SU-DHL-6 (cell line): ENCODE data around the gene SESN2.

Experiments used
- H2AFZ ChIP-seq: fragments of 200-600 bp; sonication (generic); 2 replicates; pipeline ENCODE4 v1.6.1; 2014; ENCODE audit warnings: low read depth, mild to moderate bottlenecking, moderate library complexity, mixed read lengths, antibody characterized with exemption, low read length; ENCODE audit not compliant: severe bottlenecking
- H3F3A ChIP-seq: fragments of 200-600 bp; shearing (Covaris generic); 2 replicates; pipeline ENCODE4 v1.6.0; 2016; ENCODE audit warnings: antibody characterized with exemption, mild to moderate bottlenecking; ENCODE audit not compliant: insufficient read depth
- H3K27ac ChIP-seq: fragments of 200-600 bp; sonication (generic); 2 replicates; pipeline ENCODE4 v1.5.1; 2016; ENCODE audit warnings: low read depth, mild to moderate bottlenecking, low read length, moderate library complexity, mixed read lengths
- H3K27me3 ChIP-seq: fragments of 200-600 bp; sonication (generic), shearing (Covaris generic); 2 replicates; pipeline ENCODE4 v1.6.0; 2014; ENCODE audit warnings: mild to moderate bottlenecking, low read length
- H3K36me3 ChIP-seq: fragments of 200-600 bp; sonication (generic); 2 replicates; pipeline ENCODE4 v1.6.1; 2014; ENCODE audit warnings: mild to moderate bottlenecking, low read length, mixed read lengths
- H3K4me2 ChIP-seq: fragments of 300-600, 200-600 bp; shearing (Covaris generic), sonication (generic); 2 replicates; pipeline ENCODE4 v1.6.0; 2014; ENCODE audit warnings: low read length, low read depth, mild to moderate bottlenecking; ENCODE audit not compliant: poor library complexity, severe bottlenecking
- H3K4me3 ChIP-seq: fragments of 200-600 bp; sonication (generic); 2 replicates; pipeline ENCODE4 v1.5.1; 2014; ENCODE audit warnings: antibody characterized with exemption, low read length, mild to moderate bottlenecking, mixed read lengths; ENCODE audit not compliant: insufficient read depth, poor library complexity, severe bottlenecking
- H3K79me2 ChIP-seq: fragments of 200-600 bp; sonication (generic); 2 replicates; pipeline ENCODE4 v1.6.1; 2014; ENCODE audit warnings: mild to moderate bottlenecking, low read length, moderate library complexity; ENCODE audit not compliant: insufficient read depth
- H3K9ac ChIP-seq: fragments of 200-600 bp; sonication (generic); 2 replicates; pipeline ENCODE4 v1.7.0; 2014; ENCODE audit warnings: mild to moderate bottlenecking, low read length
- H3K9me2 ChIP-seq: fragments of 200-600 bp; sonication (generic); replicated peaks from 2 replicates; pipeline ENCODE4 v1.6.1; 2014; ENCODE audit warnings: low read length; ENCODE audit not compliant: insufficient read depth
- H3K9me3 ChIP-seq: fragments of 200-600 bp; sonication (generic); 2 replicates; pipeline ENCODE4 v1.6.1; 2014; ENCODE audit warnings: low read length, mixed read lengths; ENCODE audit not compliant: insufficient read depth
- H4K20me1 ChIP-seq: fragments of 200-600 bp; sonication (generic); 2 replicates; pipeline ENCODE4 v1.6.1; 2014; ENCODE audit warnings: low read depth, mild to moderate bottlenecking, antibody characterized with exemption, low read length, moderate library complexity, mixed read lengths
- CTCF ChIP-seq: fragments of 200-600 bp; sonication (generic); IDR thresholded peaks from one replicate; pipeline ENCODE4 v1.5.1; 2017; ENCODE audit warnings: antibody characterized with exemption, mild to moderate bottlenecking, low read length, moderate library complexity; ENCODE audit not compliant: insufficient read depth, poor library complexity, severe bottlenecking
- EZH2phosphoT487 ChIP-seq: fragments of 200-600 bp; sonication (generic), shearing (Covaris generic); conservative IDR thresholded peaks from 2 replicates; pipeline ENCODE4 v1.6.1; 2018; ENCODE audit warnings: mild to moderate bottlenecking, antibody characterized with exemption, low read length, moderate library complexity, mixed read lengths

SESN2 gene

GRCh38 chr1:28233264-28233606 is 26.1 kb upstream of the SESN2 start:
- no peak for TF ChIP-seq CTCF
- TF ChIP-seq EZH2phosphoT487 = no peak
- peaks cover 29% of the 10 kb centered on the region for H3K36me3 ChIP-seq
- H3K4me3 ChIP-seq = peak overlapping the region; percentile 99
- no peaks in the 10 kb centered on the region for H4K20me1 ChIP-seq
- no peaks in the 10 kb centered on the region for H3K9me2 ChIP-seq
- H2AFZ ChIP-seq = peak overlapping the region; percentile 82
- H3K4me2 ChIP-seq = peak overlapping the region; percentile 95
- peaks cover 20% of the 10 kb centered on the region for H3F3A ChIP-seq
- peaks cover 69% of the 10 kb centered on the region for H3K79me2 ChIP-seq
- H3K27me3 ChIP-seq = no peaks in the 10 kb centered on the region
- no peaks in the 10 kb centered on the region for H3K9me3 ChIP-seq
- H3K27ac ChIP-seq = peak overlapping the region; percentile 89; the same call in 1 of the 2 replicates
- no peak overlapping the region for H3K9ac ChIP-seq

DNA sequence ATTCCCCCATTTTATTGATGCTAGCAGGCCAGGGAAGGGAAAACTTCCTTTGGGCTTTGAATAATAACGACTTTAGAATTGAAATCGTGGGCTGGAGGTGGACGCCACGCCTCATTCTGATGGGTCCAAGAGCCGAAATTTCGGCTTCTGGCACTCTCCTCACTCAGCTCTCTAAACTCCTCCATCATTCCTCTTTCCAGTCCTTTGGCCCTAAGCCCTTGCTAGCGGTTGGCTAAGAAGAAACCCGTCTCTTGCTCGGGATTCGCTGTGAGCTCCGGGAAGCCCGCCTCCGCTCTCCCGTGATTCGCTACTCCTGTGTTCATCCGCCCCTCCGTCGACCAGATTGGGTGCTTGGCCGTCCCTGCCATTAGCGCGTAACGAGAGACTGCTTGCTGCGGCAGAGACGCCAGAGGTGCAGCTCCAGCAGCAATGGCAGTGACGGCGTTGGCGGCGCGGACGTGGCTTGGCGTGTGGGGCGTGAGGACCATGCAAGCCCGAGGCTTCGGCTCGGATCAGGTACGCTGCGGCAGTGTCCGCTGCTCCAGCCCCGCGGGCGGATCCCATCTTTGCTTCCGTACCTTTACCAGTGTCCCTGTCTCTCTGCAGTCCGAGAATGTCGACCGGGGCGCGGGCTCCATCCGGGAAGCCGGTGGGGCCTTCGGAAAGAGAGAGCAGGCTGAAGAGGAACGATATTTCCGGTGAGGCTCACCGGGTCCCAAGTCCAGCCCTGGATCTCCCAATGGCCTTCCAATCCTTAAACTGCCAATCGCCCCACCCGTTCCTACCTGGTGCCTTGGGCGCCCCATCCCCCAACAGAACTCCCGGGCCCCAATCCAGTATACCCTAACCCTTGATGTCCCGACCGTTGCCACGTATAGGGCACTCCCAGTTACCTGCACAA is 23.3 kb upstream of the SESN2 start, which contains the start of gene ATP5IF1:
Gene ATP5IF1, plus strand, starts transcription at position 370 of the 901 bp plus-strand sequence. Its CDS starts 60 bp downstream, at position 430.
- H3K27ac ChIP-seq = peak within 1 kb of the TSS; percentile 89
- H3K9ac ChIP-seq = peak within 1 kb of the TSS; percentile 91
- no peaks in the 10 kb centered on the region for H4K20me1 ChIP-seq
- H3K9me2 ChIP-seq = no peaks in the 10 kb centered on the region
- H3K4me2 ChIP-seq = peak within 1 kb of the TSS; percentile 97
- H3K36me3 ChIP-seq = peaks cover 8% of the 10 kb centered on the region; the same call in 1 of the 2 replicates
- no peak for TF ChIP-seq CTCF
- no peak for TF ChIP-seq EZH2phosphoT487
- H3K4me3 ChIP-seq = peak within 1 kb of the TSS; percentile 78
- H2AFZ ChIP-seq = no peak within 1 kb of the TSS
- no peaks in the 10 kb centered on the region for H3K9me3 ChIP-seq
- H3K79me2 ChIP-seq = peaks cover 42% of the 10 kb centered on the region
- peaks cover 45% of the 10 kb centered on the region for H3F3A ChIP-seq
- H3K27me3 ChIP-seq = no peaks in the 10 kb centered on the region

DNA sequence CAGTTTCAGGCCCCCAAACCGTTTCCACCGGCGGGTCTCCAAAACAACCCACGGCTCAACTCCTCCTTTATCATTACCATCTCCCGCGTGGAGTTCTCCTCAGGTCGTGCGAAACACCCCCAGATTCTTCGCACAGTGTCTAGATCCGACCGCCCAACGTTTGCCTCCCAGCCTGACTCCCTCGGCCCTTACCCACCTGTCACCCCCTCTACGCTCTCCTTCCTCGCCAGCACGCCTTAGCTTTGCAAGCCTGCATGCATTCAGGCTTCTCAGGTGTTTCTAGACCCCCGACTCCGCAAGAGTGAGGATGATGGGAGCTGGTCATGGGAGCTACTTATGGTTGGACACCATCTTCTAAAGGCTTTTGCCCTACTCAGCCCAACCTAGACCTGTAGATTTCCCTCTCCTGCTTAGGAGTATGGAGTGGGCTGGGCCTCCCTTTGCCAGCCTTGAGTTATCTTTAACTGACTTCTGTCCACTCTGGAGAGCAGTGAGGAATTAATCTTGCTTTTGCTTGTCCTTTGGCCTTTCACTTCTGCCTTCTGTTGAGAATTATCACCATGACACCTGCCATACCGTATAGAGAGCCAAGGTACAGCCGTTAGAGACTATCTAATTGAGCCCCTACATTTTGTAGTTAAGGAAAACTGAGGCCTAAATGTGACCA is 22.5 kb upstream of the SESN2 start:
- H3K4me3 ChIP-seq = peak overlapping the region; percentile 78
- H2AFZ ChIP-seq = no peak overlapping the region
- no peaks in the 10 kb centered on the region for H3K9me3 ChIP-seq
- peak overlapping the region; percentile 89 for H3K27ac ChIP-seq
- peak overlapping the region; percentile 79 for H3K4me2 ChIP-seq
- H3F3A ChIP-seq = peaks cover 53% of the 10 kb centered on the region
- H3K27me3 ChIP-seq = no peaks in the 10 kb centered on the region
- peak overlapping the region; percentile 91 for H3K9ac ChIP-seq
- H3K36me3 ChIP-seq = peaks cover 6% of the 10 kb centered on the region; the same call in 1 of the 2 replicates
- H3K9me2 ChIP-seq = no peaks in the 10 kb centered on the region
- peaks cover 34% of the 10 kb centered on the region for H3K79me2 ChIP-seq
- H4K20me1 ChIP-seq = no peaks in the 10 kb centered on the region
- TF ChIP-seq EZH2phosphoT487 (no peak), CTCF (no peak)
